Measurements from ENCODE around the gene FGGY. TPM values are rescaled to one million over a fixed set of nuclear protein-coding genes. Genes with fewer than 3 reads are reported as not detected.
"Not testable (repeated sequence)": the region's sequence is repeated elsewhere in the genome, so short reads cannot be mapped to it uniquely, and the experiment has no call there.

The FGGY gene
- total RNA-seq, 1 donor from 2014 or later = 10.4 TPM

- no peak for ATAC-seq
Measured at GRCh38 chr1:59520827-59521418, 224.0 kb downstream of the FGGY start.

GRCh38 chr1:59521456-59521855 is 224.6 kb downstream of the FGGY start:
- no peak for ATAC-seq

- no peak for ATAC-seq
Measured at GRCh38 chr1:59522925-59523505, 226.1 kb downstream of the FGGY start.

- ATAC-seq = no peak
Measured at GRCh38 chr1:59523745-59524450, 227.0 kb downstream of the FGGY start.

GRCh38 chr1:59526240-59526639 is 229.3 kb downstream of the FGGY start:
- ATAC-seq = no peak

- no peak for ATAC-seq
Measured at GRCh38 chr1:59528471-59528870, 231.6 kb downstream of the FGGY start.

- no peak for ATAC-seq
Measured at GRCh38 chr1:59528900-59529299, 232.0 kb downstream of the FGGY start.

- no peak for ATAC-seq
Measured at GRCh38 chr1:59530119-59530518, 233.2 kb downstream of the FGGY start.

- no peak for ATAC-seq
Measured at GRCh38 chr1:59532102-59532501, 235.2 kb downstream of the FGGY start.

GRCh38 chr1:59538476-59538875 is 241.6 kb downstream of the FGGY start:
- ATAC-seq = not testable (repeated sequence)

GRCh38 chr1:59539961-59540681 is 243.2 kb downstream of the FGGY start:
- ATAC-seq = no peak

- ATAC-seq = no peak
Measured at GRCh38 chr1:59541161-59541560, 244.3 kb downstream of the FGGY start.

GRCh38 chr1:59541891-59542290 is 245.0 kb downstream of the FGGY start:
- ATAC-seq = no peak

- ATAC-seq = no peak
Measured at GRCh38 chr1:59543211-59543668, 246.3 kb downstream of the FGGY start.

GRCh38 chr1:59544615-59545293 is 247.9 kb downstream of the FGGY start:
- no peak for ATAC-seq

- ATAC-seq = no peak
Measured at GRCh38 chr1:59545830-59546229, 248.9 kb downstream of the FGGY start.

GRCh38 chr1:59549066-59549837 is 252.4 kb downstream of the FGGY start:
- no peak for ATAC-seq

- ATAC-seq = no peak
Measured at GRCh38 chr1:59549903-59550302, 253.0 kb downstream of the FGGY start.

GRCh38 chr1:59552007-59552406 is 255.1 kb downstream of the FGGY start:
- no peak for ATAC-seq

- no peak for ATAC-seq
Measured at GRCh38 chr1:59553371-59553770, 256.5 kb downstream of the FGGY start.

- ATAC-seq = no peak
Measured at GRCh38 chr1:59554011-59554663, 257.2 kb downstream of the FGGY start.

Data from esophagus mucosa (tissue), 1 donor.